Measurements from ENCODE around the gene COBLL1.
"Not testable (repeated sequence)": the region's sequence is repeated elsewhere in the genome, so short reads cannot be mapped to it uniquely, and the experiment has no call there.

Gene COBLL1

DNA sequence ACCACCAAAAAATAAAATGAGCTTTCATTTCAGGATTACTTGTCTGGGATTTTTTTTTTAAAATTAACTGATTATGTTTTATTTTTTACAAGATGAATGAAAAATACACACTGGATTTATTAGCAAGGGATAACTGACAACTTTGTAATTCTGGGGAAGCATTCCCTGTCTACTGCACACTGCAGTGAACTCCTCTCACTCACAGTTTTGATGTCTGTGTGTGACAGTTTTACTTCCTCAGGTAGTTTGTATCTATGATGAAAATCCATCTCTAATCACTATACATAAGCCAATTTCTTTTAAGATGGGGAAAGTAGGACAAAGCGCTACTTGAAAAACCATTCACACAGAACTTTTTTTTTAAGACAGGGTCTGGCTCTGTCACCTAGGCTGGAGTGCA is 94.5 kb downstream of the COBLL1 start:
- no peak for DNase-seq

DNA sequence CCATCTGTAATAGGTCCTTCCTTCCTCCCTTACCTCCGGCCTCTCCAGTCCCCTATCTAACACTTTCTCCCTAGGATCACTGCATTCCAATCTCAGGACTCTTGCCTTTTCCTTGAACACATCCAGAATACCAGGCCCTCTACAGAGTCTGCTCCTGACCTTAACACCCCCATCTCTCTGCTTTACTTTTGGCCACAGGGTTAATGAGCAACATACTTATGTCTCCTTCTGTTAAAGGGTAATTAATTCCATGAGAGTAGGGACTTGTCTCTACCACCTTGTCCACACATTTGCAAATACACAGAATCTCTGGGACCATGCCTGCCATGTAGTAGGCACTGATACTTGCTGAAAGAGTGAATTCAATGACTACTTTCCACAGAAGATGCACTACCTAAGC is 94.9 kb downstream of the COBLL1 start:
- DNase-seq = no peak

GRCh38 chr2:164745012-164745797 is 96.4 kb downstream of the COBLL1 start:
- DNase-seq = no peak

DNA sequence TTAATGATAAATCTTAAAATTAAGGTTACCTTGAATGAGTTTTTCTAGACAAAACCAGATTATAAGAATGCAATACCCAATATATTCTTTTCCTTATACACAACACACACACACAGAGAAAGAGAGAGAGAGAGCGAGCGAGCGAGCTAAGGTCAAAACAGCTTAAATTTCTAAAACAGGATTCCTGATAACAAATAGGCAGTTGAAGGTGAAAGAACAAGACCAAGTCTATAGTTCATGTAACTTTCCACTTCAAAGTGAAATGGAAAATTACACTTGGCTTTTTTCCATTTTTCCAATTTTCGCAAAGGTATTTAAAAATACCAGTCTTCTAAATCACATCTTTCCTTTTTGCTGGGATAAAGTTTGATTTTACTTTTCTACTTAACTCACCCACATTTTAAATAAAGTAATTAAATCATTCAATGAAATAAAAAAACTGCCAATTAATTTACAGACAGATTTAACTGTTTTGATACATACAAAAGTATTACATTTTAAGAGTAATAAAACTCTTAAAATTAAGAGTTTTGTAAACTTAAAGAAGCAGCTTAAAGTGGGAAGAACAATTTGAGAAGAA is 98.8 kb downstream of the COBLL1 start:
- DNase-seq = no peak

GRCh38 chr2:164739966-164740365 is 101.7 kb downstream of the COBLL1 start:
- DNase-seq = no peak

GRCh38 chr2:164737612-164738081 is 104.0 kb downstream of the COBLL1 start:
- peak; percentile 78 for DNase-seq

GRCh38 chr2:164735309-164735919 is 106.2 kb downstream of the COBLL1 start:
- no peak for DNase-seq

GRCh38 chr2:164734196-164734595 is 107.4 kb downstream of the COBLL1 start:
- DNase-seq = no peak

DNA sequence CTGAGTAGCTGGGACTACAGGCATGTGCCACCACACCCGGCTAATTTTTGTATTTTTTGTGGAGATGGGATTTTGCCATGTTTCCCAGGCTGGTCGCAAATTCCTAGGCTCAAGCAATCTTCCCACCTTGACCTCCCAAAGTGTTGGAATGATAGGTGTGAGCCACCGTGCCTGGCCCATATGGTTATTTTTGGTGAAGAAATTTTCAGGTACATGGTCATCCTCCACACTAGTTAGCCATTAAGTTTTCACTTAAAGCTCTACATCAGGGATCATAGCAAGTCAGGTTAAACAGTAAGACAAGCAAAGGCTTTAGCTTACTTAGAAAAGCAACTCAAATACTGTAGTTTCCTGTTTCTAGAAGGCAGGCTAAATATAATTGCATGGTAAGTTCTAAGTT is 116.1 kb downstream of the COBLL1 start:
- DNase-seq = no peak

- no peak for DNase-seq
Observed at GRCh38 chr2:164722616-164723338, 118.8 kb downstream of the COBLL1 start.

GRCh38 chr2:164721430-164721829 is 120.2 kb downstream of the COBLL1 start:
- no peak for DNase-seq

GRCh38 chr2:164719996-164720941 is 121.4 kb downstream of the COBLL1 start:
- DNase-seq = no peak

DNA sequence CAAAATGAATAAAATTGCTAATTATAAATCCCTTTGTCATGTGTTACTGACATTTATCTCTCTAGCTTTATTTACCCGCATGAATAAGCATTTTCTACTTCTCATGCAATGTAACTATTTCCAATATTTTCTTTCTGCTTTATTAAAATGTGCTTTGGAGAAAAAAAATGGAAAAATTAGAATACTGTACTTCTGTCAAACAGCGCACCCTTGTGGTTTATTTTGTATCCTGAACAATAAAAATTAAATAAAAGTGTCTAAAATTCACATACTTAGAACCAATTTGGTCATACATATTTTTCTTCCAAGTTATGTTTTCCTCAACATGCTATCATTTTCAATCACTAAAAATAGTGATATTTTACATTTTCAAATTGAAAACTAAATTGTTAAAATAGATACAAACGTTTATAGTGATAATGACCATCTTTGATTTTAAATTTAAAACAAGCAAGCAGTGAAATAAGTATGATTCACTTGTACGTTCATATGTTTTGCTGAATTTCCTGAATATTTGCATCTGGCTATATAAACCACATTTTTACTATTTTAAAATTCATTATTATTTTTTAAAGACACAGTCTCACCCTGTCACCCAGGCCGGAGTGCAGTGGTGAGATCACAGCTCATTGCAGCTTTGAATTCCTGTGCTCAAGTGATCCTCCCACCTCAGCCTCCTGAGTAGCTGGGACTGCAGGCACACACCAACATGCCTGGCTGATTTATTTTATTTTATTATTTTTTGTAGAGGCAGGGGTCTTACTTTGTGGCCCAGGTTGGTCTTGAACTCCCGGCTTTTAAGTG is 124.4 kb downstream of the COBLL1 start:
- DNase-seq = peak; percentile 57

- DNase-seq = no peak
Observed at GRCh38 chr2:164714471-164714870, 127.2 kb downstream of the COBLL1 start.

DNA sequence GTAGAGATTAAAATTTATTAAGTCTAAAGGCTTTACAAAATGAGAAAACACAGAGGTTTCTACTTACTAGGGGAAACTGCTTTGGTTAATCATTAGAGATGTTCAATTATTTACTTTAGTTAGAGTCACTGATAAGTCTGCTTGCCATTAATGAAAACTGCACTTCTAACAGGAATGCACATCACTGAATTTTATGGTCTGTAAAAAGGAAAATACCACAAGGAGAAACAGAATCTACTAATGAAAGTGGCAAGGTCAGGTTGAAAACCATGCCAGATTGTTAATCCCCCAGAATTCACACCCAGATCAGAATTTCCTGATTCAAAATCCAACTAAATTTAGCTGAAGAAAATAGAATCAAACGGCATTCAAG is 129.9 kb downstream of the COBLL1 start:
- no peak for DNase-seq

DNA sequence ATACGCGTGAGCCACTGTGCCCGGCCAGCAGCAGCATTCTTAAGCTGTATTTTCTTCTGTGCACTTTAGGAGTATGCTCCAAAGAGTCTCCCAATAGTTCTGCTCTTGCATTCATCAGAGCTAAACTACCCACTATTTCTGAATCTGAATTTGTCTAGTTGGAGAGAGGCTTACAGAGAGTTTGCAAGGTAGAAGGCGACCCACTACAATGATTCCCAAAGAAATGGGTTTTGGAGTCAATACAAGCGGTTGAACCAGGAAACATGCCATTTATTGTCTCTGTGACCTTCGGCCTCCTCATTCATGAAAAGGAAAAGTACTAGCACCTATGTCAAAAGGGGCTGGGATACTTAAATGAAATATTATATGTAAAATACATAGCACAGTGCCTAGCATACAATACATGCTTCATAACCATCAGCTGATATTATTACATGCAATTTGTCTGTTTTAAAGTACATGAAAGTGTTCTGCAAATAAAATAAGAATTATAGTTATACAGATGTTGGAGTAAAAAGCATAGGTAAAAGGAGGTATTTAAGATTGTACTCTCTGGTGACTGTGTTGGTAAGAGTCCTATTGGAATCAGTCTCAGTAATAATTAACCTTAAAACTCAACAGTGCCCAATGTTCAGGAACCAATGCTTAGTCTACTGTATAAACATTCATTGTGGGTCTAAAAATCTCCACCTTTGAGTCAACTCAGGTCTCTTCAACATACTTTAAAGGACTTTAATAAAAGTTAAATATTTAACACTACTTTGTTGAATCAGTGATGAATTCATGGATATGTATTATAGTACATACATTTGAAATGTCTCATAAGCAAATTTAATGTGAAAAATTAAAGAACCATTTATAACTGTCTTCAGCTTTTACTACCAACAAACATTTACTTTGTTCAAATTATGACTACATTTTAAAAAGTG is 130.5 kb downstream of the COBLL1 start:
- no peak for DNase-seq

DNA sequence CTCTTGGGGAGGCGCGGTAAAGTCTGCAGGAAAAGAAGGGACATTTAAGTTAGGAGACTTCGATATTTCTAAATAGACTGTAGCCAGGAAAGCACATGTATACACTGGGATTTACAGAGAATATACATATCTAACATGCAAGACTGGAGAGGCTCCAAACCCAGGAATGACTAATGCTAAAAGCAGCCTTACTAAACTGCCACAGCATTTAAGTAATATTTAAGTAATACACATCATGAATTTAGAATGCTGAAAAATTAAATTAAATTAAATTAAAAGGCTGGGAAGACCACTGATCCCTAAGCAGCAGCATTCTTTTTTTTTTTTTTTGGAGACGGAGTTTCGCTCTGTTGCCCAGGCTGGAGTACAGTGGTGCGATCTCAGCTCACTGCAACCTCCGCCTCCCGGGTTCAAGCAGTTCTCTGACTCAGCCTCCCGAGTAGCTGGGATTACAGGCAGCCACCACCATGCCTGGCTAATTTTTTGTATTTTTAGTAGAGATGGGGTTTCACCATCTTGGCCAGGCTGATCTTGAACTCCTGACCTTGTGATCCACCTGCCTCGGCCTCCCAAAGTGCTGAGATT is 131.3 kb downstream of the COBLL1 start:
- not testable (repeated sequence) for DNase-seq

DNA sequence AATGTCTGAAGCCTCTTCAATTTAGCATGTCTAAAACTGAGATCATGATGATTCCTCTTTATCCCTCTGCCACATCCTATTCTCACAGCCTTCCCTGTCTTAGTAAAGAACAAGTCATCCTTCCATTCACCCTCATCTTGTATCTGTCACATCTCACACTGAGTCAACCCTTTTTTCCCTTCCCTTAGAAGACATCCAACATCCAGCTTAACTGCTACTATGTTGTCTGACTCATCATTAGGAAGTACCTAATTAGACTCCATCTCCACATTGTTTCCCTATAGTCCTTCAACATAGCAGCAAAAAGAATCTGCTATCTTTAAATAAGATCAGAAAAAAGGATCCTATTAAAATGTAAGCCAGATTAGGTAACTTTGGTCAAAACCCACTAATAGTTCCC is 135.1 kb downstream of the COBLL1 start:
- DNase-seq = no peak

DNA sequence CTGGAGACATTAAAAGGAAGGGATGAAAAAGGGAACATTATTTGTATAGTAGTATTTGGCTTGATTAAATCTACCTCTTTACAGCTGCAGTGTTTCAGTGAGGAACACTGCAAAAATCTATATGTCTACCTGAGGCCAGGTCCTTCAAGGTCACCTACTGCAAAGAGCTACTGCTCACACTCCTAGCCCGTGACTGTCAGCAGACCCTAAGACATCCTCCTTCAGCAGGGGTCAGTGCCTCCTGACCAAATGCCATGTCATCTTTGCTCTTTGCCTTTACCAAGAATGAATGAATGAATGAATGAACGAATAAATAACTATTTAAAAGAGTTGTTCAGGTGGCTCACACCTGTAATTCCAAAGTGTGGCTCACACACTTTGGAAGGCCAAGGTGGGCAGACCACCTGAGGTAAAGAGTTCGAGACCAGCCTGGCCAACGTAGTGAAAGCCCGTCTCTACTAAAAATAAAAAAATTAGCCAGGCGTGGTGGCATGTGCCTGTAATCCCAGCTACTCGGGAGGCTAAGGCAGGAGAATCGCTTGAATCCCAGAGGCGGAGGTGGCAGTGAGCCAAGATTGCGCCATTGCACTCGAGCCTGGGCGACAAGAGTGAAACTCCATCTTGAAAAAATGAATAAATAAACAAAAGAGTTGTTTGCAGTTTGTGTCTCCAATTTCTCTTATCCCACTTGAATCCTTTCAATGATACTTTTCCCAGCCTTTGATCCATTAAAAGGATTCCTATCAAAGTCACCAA is 136.0 kb downstream of the COBLL1 start:
- DNase-seq = no peak

Data from OCI-M1 (cell line).